Measurements from ENCODE around the gene BARHL2.

The BARHL2 gene

GRCh38 chr1:90724361-90724760 lies 7.3 kb upstream of the BARHL2 start:
- DNase-seq = no peak

- no peak for DNase-seq
Observed at GRCh38 chr1:90723590-90724108, 6.5 kb upstream of the BARHL2 start.

GRCh38 chr1:90722874-90723589 lies 5.9 kb upstream of the BARHL2 start:
- no peak for DNase-seq

- DNase-seq = peak; percentile 66
Observed at GRCh38 chr1:90721210-90722194, 4.4 kb upstream of the BARHL2 start.

- no peak for DNase-seq
Observed at GRCh38 chr1:90720145-90720636, 3.1 kb upstream of the BARHL2 start.

GRCh38 chr1:90719330-90720144 lies 2.4 kb upstream of the BARHL2 start:
- no peak for DNase-seq

GRCh38 chr1:90718411-90719329 lies 1.6 kb upstream of the BARHL2 start:
- DNase-seq = no peak

- no peak for DNase-seq
Observed at GRCh38 chr1:90717665-90718410, 736 bp upstream of the BARHL2 start.

- no peak for DNase-seq
Observed at GRCh38 chr1:90717356-90717664, 208 bp upstream of the BARHL2 start.

- DNase-seq = no peak
Observed at GRCh38 chr1:90716243-90716551, 905 bp downstream of the BARHL2 start.

GRCh38 chr1:90715309-90715708 lies 1.8 kb downstream of the BARHL2 start:
- DNase-seq = no peak

- DNase-seq = no peak
Observed at GRCh38 chr1:90714521-90714951, 2.6 kb downstream of the BARHL2 start.

GRCh38 chr1:90713741-90714509 lies 3.2 kb downstream of the BARHL2 start:
- DNase-seq = no peak

GRCh38 chr1:90712915-90713730 lies 4.0 kb downstream of the BARHL2 start:
- DNase-seq = no peak

GRCh38 chr1:90712153-90712856 lies 4.8 kb downstream of the BARHL2 start:
- DNase-seq = no peak

- no peak for DNase-seq
Observed at GRCh38 chr1:90711696-90712095, 5.4 kb downstream of the BARHL2 start.

GRCh38 chr1:90710579-90711536 lies 6.2 kb downstream of the BARHL2 start:
- no peak for DNase-seq

Data from stimulated activated CD4-positive, alpha-beta T cell treated with anti-CD3 and anti-CD28 coated beads, Interleukin-15, amount 100 ng/mL, for 24 hours (primary cell).